Activated CD4-positive, alpha-beta T cell treated with anti-CD3 and anti-CD28 coated beads, Interleukin-2, amount 10 ng/mL, durations not matched to agents 24 days and 14 days (primary cell): ENCODE measurements around the gene DPF3. TPM values are rescaled to one million over a fixed set of nuclear protein-coding genes. Genes with fewer than 3 reads are reported as not detected.

Experiments used
- DNase-seq: peaks from one replicate; pipeline ENCODE4 v3.0.0; 2022
- H3K27ac Mint-ChIP-seq: one replicate; pipeline ENCODE4 v1.8.0; 2022; ENCODE audit warnings: mild to moderate bottlenecking, mixed read lengths
- H3K27me3 Mint-ChIP-seq: one replicate; pipeline ENCODE4 v1.8.0; 2022; ENCODE audit warnings: mixed read lengths
- H3K36me3 Mint-ChIP-seq: one replicate; pipeline ENCODE4 v1.8.0; 2022; ENCODE audit warnings: low read depth, mild to moderate bottlenecking, mixed read lengths
- H3K4me1 Mint-ChIP-seq: one replicate; pipeline ENCODE4 v1.8.0; 2021; ENCODE audit warnings: mixed read lengths
- H3K4me3 Mint-ChIP-seq: one replicate; pipeline ENCODE4 v1.8.0; 2022; ENCODE audit warnings: mild to moderate bottlenecking, moderate library complexity, mixed read lengths
- H3K9me3 Mint-ChIP-seq: one replicate; pipeline ENCODE4 v1.8.0; 2021; ENCODE audit warnings: mixed read lengths
- intact Hi-C: fragments of 100-400 bp; cut with micrococcal nuclease; formaldehyde crosslinking; loops from one replicate; pipeline ENCODE4 v1.15.1; 2023
- total RNA-seq: library from RNA; stranded (reverse); gene quantifications from 2 replicates; pipeline ENCODE4 v1.2.3, GENCODE V29; 2022

The DPF3 gene
- total RNA-seq, 1 donor from 2014 or later: 2.8 TPM

DNA sequence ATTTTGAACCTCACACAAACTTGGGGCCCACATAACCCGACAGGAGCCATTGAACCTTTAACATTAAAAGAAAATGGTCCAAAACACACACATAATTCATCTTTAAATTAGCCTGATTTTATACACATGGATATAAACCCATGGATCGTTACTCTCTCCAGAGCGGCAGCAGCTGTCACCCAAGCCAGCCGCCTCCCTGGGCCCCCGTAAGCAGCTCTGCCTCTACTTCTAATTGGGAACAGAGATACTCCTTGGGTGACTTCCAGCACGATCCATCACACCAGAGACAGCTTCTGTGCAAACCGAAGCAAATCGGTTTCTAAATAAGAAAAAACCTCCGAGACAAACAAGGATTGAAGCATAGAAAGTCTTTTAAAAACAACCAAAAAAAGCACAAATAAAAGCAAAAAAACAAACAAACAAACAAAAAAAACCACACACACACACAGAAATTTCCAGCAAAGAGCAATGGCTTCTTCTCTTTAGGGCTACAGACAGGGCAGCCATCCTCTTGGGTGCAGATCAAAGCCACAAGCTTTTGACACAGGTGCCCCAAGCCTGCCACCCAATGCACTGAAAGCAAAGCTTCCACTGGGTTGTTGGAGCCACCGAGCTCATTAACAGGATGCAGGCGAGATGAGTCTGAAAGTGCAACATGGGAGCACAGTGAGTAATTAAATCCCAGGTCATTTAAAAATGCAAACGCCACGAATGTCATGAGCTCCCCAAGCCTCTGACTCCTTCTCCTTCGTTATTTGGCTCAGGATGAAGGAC, 156.9 kb downstream of the DPF3 start:
- no peak overlapping the region for H3K4me3 Mint-ChIP-seq
- no peak overlapping the region for H3K27ac Mint-ChIP-seq
- H3K4me1 Mint-ChIP-seq: peaks cover 2% of the 10 kb centered on the region
- H3K27me3 Mint-ChIP-seq: peaks cover 9% of the 10 kb centered on the region
- DNase-seq: no peak
- no peaks in the 10 kb centered on the region for H3K36me3 Mint-ChIP-seq
- H3K9me3 Mint-ChIP-seq: no peaks in the 10 kb centered on the region
- intact Hi-C loops: no loop called here

DNA sequence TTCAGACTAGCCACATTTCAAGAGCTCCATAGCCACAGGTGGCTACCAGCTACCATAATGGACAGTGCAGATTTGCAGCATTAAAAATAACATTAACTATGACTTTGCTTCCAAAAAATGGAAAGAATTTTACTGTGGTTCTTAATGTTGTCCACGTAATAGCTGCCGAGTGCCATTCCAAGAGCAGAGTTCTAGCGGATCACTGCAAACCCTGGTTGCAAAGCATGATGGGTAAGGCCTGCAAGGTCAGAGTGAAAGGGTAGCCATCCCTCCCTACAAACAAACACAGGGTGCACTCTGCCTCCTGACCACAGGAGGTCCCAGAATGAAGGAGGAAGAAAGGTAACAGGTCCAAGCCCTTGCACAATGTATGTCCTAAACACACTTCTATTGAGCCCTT, 157.6 kb downstream of the DPF3 start:
- no peak for DNase-seq
- no peaks in the 10 kb centered on the region for H3K9me3 Mint-ChIP-seq
- no peaks in the 10 kb centered on the region for H3K36me3 Mint-ChIP-seq
- intact Hi-C loops: no loop called here
- no peak overlapping the region for H3K27ac Mint-ChIP-seq
- H3K4me3 Mint-ChIP-seq: no peak overlapping the region
- peaks cover 2% of the 10 kb centered on the region for H3K4me1 Mint-ChIP-seq
- peaks cover 9% of the 10 kb centered on the region for H3K27me3 Mint-ChIP-seq

DNA sequence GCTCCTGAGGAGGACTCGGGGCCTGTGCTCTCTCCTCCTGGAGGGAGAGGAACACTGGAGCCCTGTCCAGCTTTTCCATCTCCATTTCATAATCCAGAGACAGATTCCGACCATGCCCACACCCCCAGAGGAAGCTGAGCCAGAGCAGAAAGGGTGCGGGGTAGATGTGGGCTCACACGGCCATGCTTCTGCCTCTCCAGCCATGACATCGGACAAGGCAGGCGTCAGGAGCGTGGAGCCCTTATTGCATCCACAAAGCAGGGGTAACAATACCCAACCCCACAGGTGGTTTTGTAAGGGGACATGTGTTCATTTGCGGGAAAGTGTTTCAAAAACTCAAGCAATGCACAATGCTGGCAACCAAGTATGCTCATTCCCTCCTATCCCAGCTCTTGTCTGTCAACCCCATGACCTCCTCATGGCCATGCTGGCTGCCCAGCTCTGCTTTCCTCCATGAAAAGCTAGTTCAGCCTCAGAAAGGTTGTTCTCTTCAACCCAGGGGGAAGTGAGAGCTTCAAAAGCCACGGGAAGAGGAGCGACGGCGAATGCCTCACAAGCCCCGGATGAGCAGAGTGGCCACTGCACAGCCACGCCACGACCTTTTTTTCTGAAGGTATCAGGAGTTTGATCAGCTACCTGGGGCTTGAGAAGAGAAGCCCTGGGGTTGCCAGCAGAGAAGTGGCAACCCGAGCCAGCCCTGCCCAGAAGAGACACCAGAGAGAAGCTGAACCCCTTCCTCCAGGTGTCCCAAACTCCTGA, 161.7 kb downstream of the DPF3 start:
- H3K4me3 Mint-ChIP-seq: no peak overlapping the region
- H3K36me3 Mint-ChIP-seq: peaks cover 12% of the 10 kb centered on the region
- H3K27me3 Mint-ChIP-seq: peaks cover 8% of the 10 kb centered on the region
- H3K4me1 Mint-ChIP-seq: peaks cover 2% of the 10 kb centered on the region
- no peak overlapping the region for H3K27ac Mint-ChIP-seq
- intact Hi-C loops: no loop called here
- H3K9me3 Mint-ChIP-seq: no peaks in the 10 kb centered on the region
- no peak for DNase-seq

DNA sequence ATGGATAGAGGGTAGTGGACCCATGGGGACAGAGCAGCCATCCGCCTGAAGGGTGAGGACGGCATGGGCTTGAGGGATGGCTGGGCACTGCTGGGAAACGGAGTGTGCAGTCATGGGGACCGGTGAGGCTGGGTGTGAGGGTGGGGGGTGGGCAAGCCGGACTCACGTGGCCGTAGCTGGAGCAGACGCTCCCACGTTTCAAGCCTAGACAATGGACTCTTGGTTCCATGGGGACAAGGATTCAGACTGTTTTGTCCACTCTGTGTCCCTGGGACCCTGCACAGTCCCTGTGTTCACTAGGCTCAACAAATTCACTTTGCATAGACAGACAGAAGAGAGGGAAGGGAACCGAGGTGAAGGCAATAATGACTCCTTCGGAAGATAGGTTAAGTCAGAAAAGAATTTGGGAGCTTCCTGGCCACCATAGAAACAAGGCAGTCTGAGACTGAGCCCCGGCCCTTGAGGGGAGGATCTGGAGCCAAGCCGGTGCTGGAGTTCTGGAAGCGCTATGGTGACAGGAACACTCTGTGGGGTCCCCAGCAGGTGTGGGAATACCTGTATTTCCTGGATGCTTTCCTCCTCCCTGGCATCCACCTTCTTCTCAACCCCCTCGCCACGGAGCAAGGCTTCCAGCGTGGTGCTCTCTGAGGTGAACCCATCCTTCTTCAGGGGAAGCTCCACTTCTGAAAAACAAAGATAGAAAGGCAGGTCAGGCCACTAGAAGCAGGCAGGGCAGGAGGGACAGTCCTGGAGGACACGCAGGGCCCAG, 162.5 kb downstream of the DPF3 start:
- no peak for DNase-seq

DNA sequence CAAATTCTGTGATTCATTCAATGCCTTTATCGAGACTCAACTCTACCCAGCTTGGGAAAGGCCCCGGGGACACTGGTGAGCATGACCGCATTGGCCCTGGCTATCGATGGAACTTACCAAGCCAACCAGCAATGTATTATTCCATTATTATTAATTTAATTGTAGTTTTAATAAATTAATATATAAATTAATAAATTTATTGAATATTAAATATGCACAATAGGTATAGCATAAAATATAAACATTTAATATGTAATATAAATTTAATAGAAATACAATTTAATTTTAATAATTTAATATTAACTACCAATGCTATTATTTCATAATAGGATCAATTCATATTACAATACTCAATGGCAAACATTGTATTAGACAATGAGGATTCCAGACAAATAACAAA, 163.4 kb downstream of the DPF3 start:
- H3K36me3 Mint-ChIP-seq: peaks cover 12% of the 10 kb centered on the region
- no peaks in the 10 kb centered on the region for H3K9me3 Mint-ChIP-seq
- H3K4me3 Mint-ChIP-seq: no peak overlapping the region
- intact Hi-C loops: no loop called here
- no peak overlapping the region for H3K27ac Mint-ChIP-seq
- peaks cover 8% of the 10 kb centered on the region for H3K27me3 Mint-ChIP-seq
- peaks cover 2% of the 10 kb centered on the region for H3K4me1 Mint-ChIP-seq
- no peak for DNase-seq

More for the DNA sequence above, 162.5 kb downstream of the DPF3 start:
- H3K9me3 Mint-ChIP-seq: no peaks in the 10 kb centered on the region
- intact Hi-C loops: no loop called here
- no peak overlapping the region for H3K4me3 Mint-ChIP-seq
- H3K27me3 Mint-ChIP-seq: peaks cover 8% of the 10 kb centered on the region
- peaks cover 2% of the 10 kb centered on the region for H3K4me1 Mint-ChIP-seq
- H3K36me3 Mint-ChIP-seq: peaks cover 12% of the 10 kb centered on the region
- no peak overlapping the region for H3K27ac Mint-ChIP-seq

DNA sequence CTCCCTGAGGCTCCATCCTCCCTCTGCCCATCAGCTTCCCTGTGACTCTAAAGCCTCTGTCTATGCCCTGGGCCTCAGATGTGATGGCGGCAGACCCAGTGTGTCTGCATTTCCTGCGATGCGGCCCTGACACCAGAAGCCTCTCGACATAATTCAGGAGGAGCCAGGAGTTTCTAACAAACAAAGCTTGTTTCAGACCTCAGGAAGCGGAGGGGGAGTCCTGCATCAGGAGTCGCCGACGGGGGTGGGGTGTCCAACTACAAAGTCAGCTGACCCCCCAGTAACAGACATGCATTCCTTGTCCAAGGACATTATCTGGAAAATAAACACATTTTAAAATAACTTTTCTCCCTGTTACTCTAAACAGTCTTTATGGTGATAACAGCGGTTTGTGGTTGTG, 167.5 kb downstream of the DPF3 start:
- intact Hi-C loops: no loop called here
- H3K4me3 Mint-ChIP-seq: no peak overlapping the region
- peaks cover 16% of the 10 kb centered on the region for H3K36me3 Mint-ChIP-seq
- no peak for DNase-seq
- H3K27me3 Mint-ChIP-seq: peaks cover 1% of the 10 kb centered on the region
- H3K27ac Mint-ChIP-seq: no peak overlapping the region
- H3K9me3 Mint-ChIP-seq: no peaks in the 10 kb centered on the region
- H3K4me1 Mint-ChIP-seq: peaks cover 2% of the 10 kb centered on the region

DNA sequence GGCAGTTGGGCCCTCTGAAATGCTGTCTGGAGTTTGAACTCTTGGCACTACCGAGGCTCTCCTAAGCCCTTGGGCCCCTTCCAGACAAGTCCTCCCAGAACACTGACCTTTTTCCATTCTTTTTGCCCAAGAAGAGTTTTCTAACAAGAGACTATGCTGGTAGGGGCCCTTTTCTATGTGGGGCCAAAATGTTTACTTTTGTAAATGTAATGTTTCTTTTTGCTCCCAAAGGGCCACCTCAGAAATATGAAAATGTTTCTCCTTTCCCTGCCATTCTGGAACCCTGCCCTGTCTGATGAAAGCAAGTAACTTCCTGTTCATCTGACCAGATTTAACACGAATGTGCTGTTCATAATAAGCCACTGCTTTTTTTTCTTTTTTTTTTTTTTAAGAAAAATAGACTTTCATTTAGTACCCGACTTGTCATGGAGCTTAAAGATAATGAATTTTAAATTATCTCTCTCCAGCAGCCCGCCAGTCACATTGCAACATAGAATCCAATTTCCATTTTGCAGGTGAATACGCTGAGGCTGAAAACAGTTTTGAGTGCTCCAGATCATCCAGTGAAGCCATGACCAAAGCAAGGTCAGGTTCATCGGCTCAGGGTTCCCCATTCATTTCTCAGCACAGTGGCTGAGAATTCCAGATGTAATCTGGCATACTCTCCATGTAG, 169.9 kb downstream of the DPF3 start:
- intact Hi-C loops: no loop called here
- H3K4me1 Mint-ChIP-seq: peaks cover 2% of the 10 kb centered on the region
- H3K27ac Mint-ChIP-seq: no peak overlapping the region
- H3K36me3 Mint-ChIP-seq: peaks cover 11% of the 10 kb centered on the region
- no peak for DNase-seq
- no peak overlapping the region for H3K4me3 Mint-ChIP-seq
- peaks cover 1% of the 10 kb centered on the region for H3K27me3 Mint-ChIP-seq
- no peaks in the 10 kb centered on the region for H3K9me3 Mint-ChIP-seq

DNA sequence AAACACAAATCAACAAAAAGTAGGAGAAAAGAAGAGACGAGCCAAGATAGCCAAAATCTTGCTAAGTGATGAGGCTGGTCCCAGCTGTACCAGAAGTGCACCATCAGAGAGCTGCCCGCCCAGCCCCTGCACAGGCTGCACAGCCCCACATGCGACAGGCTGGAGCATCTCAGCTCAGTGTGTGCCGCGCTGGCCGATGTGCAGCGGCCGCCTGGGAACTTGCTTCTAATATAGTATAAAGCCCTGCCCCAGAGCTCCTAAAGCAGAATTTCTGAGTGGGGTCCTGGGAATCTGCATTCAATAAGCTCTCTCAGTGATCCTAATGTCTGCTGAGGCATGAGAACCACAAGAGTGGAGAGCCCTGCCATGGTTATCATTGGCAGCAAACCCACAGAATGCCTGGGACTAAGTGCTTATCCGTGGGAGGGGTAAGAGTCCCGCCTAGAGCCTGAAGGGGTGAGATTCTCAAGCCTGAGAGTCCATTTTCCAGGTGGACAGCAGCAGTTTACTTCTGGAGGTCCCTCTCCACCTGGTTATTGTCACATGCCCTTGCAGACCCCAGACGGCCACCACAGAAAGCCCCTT, 171.6 kb downstream of the DPF3 start:
- H3K36me3 Mint-ChIP-seq: peaks cover 4% of the 10 kb centered on the region
- peaks cover 5% of the 10 kb centered on the region for H3K4me1 Mint-ChIP-seq
- intact Hi-C loops: no loop called here
- H3K4me3 Mint-ChIP-seq: no peak overlapping the region
- no peak overlapping the region for H3K27ac Mint-ChIP-seq
- DNase-seq: no peak
- peaks cover 1% of the 10 kb centered on the region for H3K27me3 Mint-ChIP-seq
- no peaks in the 10 kb centered on the region for H3K9me3 Mint-ChIP-seq

DNA sequence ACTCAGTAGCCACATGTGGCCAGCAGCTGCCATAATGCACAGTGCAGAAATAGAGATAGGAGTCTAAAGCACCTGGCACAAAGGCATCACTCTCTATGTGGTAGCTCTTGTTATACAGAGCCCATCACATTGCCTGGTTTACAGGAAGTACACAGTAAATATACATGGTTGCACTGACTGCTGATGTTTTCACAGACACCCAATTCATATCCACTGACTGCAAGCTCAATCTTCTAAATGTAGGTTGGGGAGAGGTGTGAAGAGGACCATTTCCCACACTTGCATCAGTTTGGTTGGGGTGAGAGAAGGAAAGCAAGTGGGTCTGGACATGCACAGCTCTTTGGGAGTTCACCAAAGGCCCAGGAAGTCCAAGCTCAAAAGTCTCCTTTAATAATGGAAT, 172.8 kb downstream of the DPF3 start:
- peaks cover 1% of the 10 kb centered on the region for H3K27me3 Mint-ChIP-seq
- H3K27ac Mint-ChIP-seq: no peak overlapping the region
- H3K36me3 Mint-ChIP-seq: peaks cover 4% of the 10 kb centered on the region
- H3K4me3 Mint-ChIP-seq: no peak overlapping the region
- H3K4me1 Mint-ChIP-seq: peaks cover 17% of the 10 kb centered on the region
- intact Hi-C loops: no loop called here
- no peak for DNase-seq
- no peaks in the 10 kb centered on the region for H3K9me3 Mint-ChIP-seq

DNA sequence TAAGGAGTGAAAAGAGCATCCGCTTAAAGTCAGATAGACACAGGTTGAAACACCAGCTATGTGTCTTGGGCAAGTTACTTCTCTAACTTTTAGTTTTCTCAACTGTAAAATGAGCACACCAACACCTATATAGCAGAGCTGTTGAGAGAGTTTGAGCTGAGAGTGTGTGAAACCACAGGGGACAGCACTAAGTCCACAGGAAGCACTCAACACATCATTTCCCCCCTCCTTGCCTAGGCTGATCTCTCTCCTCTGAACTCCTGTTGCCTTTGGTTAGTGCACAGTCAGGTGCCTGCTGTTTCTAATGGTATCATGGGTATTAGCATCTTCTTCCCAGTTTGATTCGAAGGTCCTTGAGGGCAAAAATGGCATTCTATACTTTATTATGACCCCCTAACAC, 176.7 kb downstream of the DPF3 start:
- intact Hi-C loops: loop anchor here (5.0 kb wide), 1 partner anchor 175 kb away; the partner anchor contains the start of gene DPF3
- DNase-seq: no peak
- no peaks in the 10 kb centered on the region for H3K9me3 Mint-ChIP-seq
- H3K4me1 Mint-ChIP-seq: peaks cover 42% of the 10 kb centered on the region
- peaks cover 5% of the 10 kb centered on the region for H3K27me3 Mint-ChIP-seq
- H3K4me3 Mint-ChIP-seq: peak overlapping the region; percentile 36
- peaks cover 4% of the 10 kb centered on the region for H3K36me3 Mint-ChIP-seq
- no peak overlapping the region for H3K27ac Mint-ChIP-seq

DNA sequence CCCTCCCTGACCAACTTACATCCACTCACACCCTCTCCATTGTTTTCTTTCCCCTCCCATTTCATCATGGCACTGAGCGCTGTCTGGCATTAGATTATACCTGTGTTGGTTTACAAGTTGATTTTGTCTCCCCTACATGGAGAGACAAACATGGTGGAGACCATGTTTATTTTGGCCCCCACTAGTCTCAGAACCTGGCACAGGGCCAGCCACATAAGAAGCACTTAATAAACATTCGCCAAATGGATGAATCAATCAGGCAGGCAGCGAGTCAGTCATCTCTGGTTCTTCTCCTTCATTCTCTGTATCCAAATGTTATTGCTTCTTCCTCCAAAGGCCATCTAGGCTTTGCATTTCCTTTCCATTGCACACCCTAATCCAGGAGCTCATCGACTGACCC, 177.4 kb downstream of the DPF3 start:
- peaks cover 43% of the 10 kb centered on the region for H3K4me1 Mint-ChIP-seq
- no peak overlapping the region for H3K4me3 Mint-ChIP-seq
- H3K36me3 Mint-ChIP-seq: peaks cover 5% of the 10 kb centered on the region
- H3K27me3 Mint-ChIP-seq: peaks cover 7% of the 10 kb centered on the region
- H3K9me3 Mint-ChIP-seq: no peaks in the 10 kb centered on the region
- intact Hi-C loops: loop anchor here (5.0 kb wide), 1 partner anchor 176 kb away; the partner anchor contains the start of gene DPF3
- no peak for DNase-seq
- no peak overlapping the region for H3K27ac Mint-ChIP-seq

DNA sequence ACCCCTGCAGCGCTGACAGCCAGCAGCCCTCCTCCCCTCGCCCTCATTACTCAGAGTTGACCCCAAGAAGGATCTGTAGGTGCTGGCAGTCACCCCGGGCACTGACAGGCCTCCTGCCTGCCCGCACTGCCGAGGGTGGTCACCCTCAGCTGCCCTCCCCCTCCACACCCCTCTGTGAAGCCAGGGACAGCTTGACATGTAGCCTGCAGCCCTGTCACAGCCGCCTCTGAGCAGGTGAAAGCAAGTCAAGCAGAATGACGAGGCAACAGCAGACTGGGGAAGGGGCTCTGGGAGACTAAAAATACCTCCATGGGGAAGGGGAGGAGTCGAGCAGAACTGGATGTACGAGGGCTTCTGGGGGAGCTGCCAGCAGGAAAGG, 178.1 kb downstream of the DPF3 start:
- Mint-ChIP-seq H3K4me3 (no peak overlapping the region), H3K27ac (no peak overlapping the region), H3K9me3 (no peaks in the 10 kb centered on the region), H3K4me1 (peaks cover 43% of the 10 kb centered on the region), H3K36me3 (peaks cover 5% of the 10 kb centered on the region), H3K27me3 (peaks cover 7% of the 10 kb centered on the region)
- no peak for DNase-seq
- intact Hi-C loops: loop anchor here (5.0 kb wide), 1 partner anchor 176 kb away; the partner anchor contains the start of gene DPF3

DNA sequence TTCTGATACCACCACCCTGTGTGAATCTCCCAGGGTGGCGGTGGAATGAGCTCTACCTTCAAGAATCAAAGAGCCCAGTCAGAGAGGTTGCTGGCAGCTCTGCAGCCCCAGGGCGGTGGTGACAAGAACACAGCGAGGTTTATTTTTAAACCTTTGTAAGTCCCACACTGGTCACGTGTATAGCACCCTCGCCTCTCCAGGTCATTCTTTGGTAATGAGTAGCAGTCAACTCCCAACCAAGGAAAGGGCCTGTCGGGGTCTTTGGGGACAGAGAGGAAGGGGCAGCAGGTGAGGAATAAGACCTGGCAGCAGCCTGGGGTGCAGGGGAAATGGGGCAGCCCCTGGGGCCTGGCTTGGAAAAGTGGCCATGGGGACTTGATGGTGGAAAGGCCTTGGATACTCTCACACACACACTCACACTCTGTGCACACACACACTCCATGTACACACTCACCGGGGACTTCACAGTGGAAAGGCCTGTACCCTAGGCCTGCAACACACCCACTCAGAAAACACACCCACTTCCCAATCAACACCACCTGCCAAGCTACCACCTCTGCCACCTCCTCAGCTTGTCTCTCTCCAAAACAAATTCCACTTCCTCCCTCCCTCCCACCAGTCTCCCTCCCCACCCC, 178.6 kb downstream of the DPF3 start:
- intact Hi-C loops: loop anchor here (5.0 kb wide), 1 partner anchor 177 kb away; the partner anchor contains the start of gene DPF3
- H3K27ac Mint-ChIP-seq: peak overlapping the region; percentile 64
- no peak for DNase-seq
- no peak overlapping the region for H3K4me3 Mint-ChIP-seq
- H3K36me3 Mint-ChIP-seq: peaks cover 5% of the 10 kb centered on the region
- H3K4me1 Mint-ChIP-seq: peaks cover 43% of the 10 kb centered on the region
- H3K27me3 Mint-ChIP-seq: peaks cover 7% of the 10 kb centered on the region
- H3K9me3 Mint-ChIP-seq: no peaks in the 10 kb centered on the region
